H1 (cell line): ENCODE results near the gene INHA.

Experiments
- ATF2 ChIP-seq: IDR thresholded peaks from 2 replicates; pipeline ENCODE4 v1.6.1; 2012; ENCODE audit warnings: low read length, inconsistent platforms
- ATF3 ChIP-seq: IDR thresholded peaks from 2 replicates; pipeline ENCODE4 v1.6.1; 2011; ENCODE audit warnings: low read depth, mild to moderate bottlenecking, low read length; ENCODE audit not compliant: insufficient read depth
- BCL11A ChIP-seq, 2 experiments: IDR thresholded peaks; one replicate each; pipeline ENCODE4 v1.6.1; 2011; ENCODE audit warnings: low read depth in 2 of 2, low read length in 2 of 2, mild to moderate bottlenecking in 2 of 2
- CTCF ChIP-seq, 3 experiments: IDR thresholded peaks; 1 replicate in 2 of 3; 2 replicates in 1 of 3; pipeline versions ENCODE4 v1.5.1 to v1.6.1; 2011; ENCODE audit warnings: low read length in 3 of 3, mild to moderate bottlenecking in 3 of 3, inconsistent platforms in 2 of 3, low read depth in 1 of 3, moderate library complexity in 1 of 3; ENCODE audit not compliant: insufficient read depth in 1 of 3; ENCODE audit errors: control extremely low read depth in 1 of 3
- E2F6 ChIP-seq: IDR thresholded peaks from 2 replicates; pipeline ENCODE4 v1.6.1; 2012; ENCODE audit warnings: inconsistent platforms
- EZH2 ChIP-seq: fragments of 200-600 bp; sonication (generic); IDR thresholded peaks from 2 replicates; pipeline ENCODE4 v1.7.1; 2012; ENCODE audit warnings: low read depth, mild to moderate bottlenecking, moderate library complexity, low read length, inconsistent platforms; ENCODE audit not compliant: severe bottlenecking
- MAFK ChIP-seq: IDR thresholded peaks from 2 replicates; pipeline ENCODE4 v1.6.1; 2012; ENCODE audit warnings: low read depth, mild to moderate bottlenecking, improper control_type of control experiment, low read length
- POLR2A ChIP-seq, 2 experiments: IDR thresholded peaks; 1 replicate in 1 of 2; 2 replicates in 1 of 2; pipeline ENCODE4 v1.6.1; 2011; ENCODE audit warnings: low read depth in 2 of 2, low read length in 2 of 2, mild to moderate bottlenecking in 2 of 2; ENCODE audit errors: control extremely low read depth in 1 of 2
- YY1 ChIP-seq: IDR thresholded peaks from 2 replicates; pipeline ENCODE4 v1.6.1; 2011; ENCODE audit warnings: low read depth, mild to moderate bottlenecking, low read length

GRCh38 chr2:219561179-219562048 is 10.7 kb upstream of the INHA start:
- TF ChIP-seq MAFK (no peak), ATF3 (no peak), EZH2 (no peak), CTCF (IDR thresholded peaks at IDR 0.05; ENCODE audit: control extremely low read depth in 1 of 3, insufficient read depth in 1 of 3, low read depth in 1 of 3, low read length in 3 of 3) (no peak), POLR2A (IDR thresholded peaks at IDR 0.05; ENCODE audit: control extremely low read depth in 1 of 2, low read depth in 2 of 2, low read length in 2 of 2) (peak in 1 of 2 experiments; percentile 69; a peak in 1 of 3 replicates), BCL11A (IDR thresholded peaks at IDR 0.05; ENCODE audit: low read depth in 2 of 2, low read length in 2 of 2) (no peak), E2F6 (no peak), YY1 (no peak), ATF2 (no peak)
